NCI-H748 (cell line): ENCODE data around the gene KMO.
A peak's percentile ranks its signal among the peaks of the same experiment; 100 is the strongest.

Experiments used
- DNase-seq: peaks from one replicate; lab custom pipeline; 2025; ENCODE audit not compliant: unreplicated experiment; lab: John Stamatoyannopoulos, UW

KMO gene

GRCh38 chr1:241624935-241625334, 92.8 kb downstream of the KMO start:
- DNase-seq: no peak

GRCh38 chr1:241627453-241628259, 95.5 kb downstream of the KMO start:
- peak; percentile 55 for DNase-seq

- DNase-seq: no peak
Measured at GRCh38 chr1:241630005-241630404, 97.8 kb downstream of the KMO start.

GRCh38 chr1:241630476-241630875, 98.3 kb downstream of the KMO start:
- DNase-seq: no peak

- no peak for DNase-seq
Measured at GRCh38 chr1:241630899-241631298, 98.7 kb downstream of the KMO start.

- DNase-seq: no peak
Measured at GRCh38 chr1:241631674-241632073, 99.5 kb downstream of the KMO start.

GRCh38 chr1:241632987-241633386, 100.8 kb downstream of the KMO start:
- no peak for DNase-seq

DNA sequence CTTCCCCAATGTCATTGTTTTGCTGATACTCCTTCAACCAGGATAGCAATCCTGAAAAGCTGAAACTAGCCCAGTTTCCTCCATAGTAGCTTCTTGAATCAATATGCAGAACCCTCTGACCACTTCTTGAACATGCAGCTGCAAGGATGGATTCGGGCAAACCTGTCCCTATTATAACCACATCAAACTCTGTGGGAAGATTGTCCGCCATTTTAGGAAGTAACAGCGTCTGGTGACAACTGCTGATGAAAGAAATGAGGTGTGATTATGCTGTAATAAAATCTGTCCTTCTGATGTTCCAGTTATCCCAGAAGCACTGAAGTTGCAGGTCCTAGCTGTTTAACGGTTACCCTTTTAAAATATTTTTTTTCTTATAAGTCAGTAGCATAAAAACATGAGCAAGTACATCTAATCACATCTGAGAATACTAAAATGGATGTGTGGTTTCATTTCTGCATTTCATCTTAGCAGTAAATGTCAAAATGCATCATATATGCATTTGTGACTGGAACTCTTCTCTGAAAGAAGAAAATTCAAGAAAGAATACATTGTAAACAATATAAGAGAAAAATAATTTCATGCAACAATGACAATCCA, 103.5 kb downstream of the KMO start:
- DNase-seq: no peak

DNA sequence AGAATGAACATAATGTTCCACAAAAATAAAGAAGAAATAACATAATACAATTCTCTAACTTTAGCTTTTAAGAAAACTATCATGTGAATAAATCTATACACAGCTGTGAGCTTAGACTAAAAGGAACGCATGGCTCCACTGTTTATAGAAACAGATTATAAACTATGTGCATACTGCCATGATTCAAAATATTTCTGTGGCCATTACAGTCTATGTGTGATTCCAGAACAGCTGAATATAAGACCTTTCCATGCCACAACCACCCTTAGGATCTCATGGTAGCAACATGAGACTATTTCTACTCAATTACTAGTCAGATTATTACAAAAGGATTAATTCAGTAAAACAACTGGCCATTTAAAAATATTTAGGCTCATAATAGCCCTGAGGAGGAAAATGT, 104.1 kb downstream of the KMO start:
- DNase-seq: no peak

- DNase-seq: no peak
Measured at GRCh38 chr1:241637046-241637590, 104.9 kb downstream of the KMO start.

DNA sequence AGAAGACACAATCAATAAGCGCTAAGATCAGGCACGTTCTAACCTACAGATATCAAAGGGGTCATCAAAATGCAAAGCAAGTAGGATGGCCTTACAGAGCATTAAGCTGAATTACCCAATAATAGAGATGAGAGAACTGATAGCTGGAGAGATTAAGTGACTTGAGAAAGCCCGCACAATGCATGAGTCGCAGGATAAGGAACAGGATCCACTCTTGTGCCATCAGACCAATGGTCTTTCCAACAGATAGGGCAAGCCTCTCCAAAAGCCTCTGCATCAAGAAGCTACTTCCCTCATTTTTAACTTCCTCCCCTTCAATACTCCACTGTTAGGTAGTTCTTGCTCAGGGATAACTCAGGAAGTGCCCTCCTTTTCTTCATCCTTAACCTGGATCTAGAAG, 105.4 kb downstream of the KMO start:
- no peak for DNase-seq

DNA sequence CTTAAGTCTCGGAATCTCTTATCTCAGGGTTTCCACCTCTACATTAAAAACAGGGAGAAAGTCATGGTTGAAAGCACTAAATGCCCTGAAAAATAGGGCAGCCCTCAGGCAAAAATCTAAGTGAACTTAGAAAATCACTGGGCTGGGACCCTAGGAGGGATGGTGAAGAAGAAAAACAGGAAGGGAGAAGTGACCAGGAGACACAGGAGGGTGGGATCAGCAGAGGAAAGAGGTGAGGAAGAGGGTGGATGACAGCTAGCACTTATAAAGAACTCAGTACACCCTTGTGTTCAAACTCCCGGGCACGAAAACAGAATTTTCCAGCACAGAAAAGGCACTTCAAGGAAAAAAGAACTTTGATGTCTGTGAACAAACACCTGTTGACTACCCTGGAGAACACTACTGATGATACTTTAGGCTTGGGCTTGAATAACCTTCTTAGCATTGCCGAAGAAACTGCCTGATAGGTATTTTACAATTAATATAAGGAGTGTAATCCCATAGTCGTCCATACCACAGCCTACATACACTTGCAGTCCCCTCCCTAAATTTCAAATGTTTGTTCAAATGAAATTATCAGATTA, 106.0 kb downstream of the KMO start:
- DNase-seq: no peak

DNA sequence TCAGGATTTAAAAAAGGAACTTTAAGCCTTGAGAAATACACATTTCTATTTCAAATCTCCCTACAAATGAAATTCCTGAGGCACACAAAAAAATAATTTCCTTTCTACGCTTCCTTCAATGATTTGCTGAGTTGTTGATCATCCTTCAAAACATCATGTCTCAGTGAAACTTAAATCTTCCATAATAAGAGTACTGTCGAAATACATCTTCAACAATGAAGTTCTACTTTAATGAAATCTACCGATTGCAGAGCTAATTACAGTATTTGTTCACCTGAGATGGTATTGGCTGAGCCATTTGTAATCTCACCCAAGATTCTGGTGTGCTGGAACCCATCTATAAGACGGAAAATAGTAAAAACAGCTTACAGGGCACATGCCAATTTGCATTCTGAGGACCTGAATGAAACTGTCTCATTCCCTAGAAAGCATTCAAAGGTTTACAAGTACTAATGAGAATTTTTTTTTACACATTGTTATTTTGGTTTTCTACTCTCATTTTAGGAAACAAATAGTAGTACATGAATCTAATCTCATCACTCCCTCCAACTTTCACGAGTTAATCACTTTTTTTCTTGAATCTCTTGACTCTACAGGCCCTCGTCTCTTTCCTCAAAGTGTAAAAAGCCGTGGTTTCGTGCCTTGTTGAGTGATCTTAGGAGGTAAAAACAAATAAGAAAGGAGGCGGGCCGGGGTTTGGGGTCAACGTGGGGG, 106.9 kb downstream of the KMO start:
- peak; percentile 6 for DNase-seq

- peak; percentile 75 for DNase-seq
Measured at GRCh38 chr1:241639623-241640148, 107.5 kb downstream of the KMO start.

GRCh38 chr1:241640149-241640866, 108.1 kb downstream of the KMO start, which contains the start of the genes CHML and OPN3:
Gene CHML, minus strand, starts transcription at chr1:241640369. Its CDS starts 4,603 bp downstream, at chr1:241635766.
Gene OPN3, minus strand, starts transcription at chr1:241640369. Its CDS starts 115 bp downstream, at chr1:241640254.
- DNase-seq: peak; percentile 90

- no peak for DNase-seq
Measured at GRCh38 chr1:241640867-241641622, 108.9 kb downstream of the KMO start.

GRCh38 chr1:241641773-241642592, 109.8 kb downstream of the KMO start:
- no peak for DNase-seq

DNA sequence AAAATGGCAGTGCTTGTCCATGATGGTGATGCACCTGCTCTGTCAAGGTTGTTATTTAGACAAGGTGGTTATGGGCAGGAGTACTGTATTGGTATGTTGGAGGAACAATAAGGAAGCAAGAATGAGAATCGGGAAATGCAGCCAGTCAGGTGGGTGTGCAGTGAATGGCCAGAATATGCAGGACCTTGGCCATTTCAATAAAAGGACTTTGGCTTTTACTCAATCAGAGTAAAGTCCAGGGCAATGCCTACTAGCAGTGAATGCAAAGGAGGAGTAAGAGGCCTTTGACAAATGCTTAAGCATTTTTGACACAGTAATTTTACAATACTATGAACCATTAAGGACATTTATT, 110.4 kb downstream of the KMO start:
- DNase-seq: no peak

DNA sequence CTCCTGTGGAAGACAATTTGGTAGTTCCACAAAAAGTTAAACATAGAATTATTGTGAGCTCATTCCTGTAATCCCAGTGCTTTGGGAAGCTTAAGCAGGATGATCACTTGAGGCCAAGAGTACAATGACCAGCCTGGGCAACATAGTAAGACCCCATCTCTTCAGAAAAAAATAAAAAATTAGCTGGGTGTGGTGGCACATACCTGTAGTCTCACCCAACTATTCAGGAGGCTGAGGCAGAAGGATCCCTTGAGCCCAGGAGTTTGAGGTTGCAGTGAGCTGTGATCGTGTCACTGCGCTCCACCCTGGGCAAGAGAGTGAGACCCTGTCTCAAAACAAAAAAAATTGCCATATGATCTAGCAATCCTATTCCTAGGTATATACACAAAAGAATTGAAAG, 112.1 kb downstream of the KMO start:
- DNase-seq: no peak
